OCI-LY1 (cell line): ENCODE results near the gene IRF2BP1.
"Not testable (repeated sequence)": the region's sequence is repeated elsewhere in the genome, so short reads cannot be mapped to it uniquely, and the experiment has no call there.

Experiments used
- H2AFZ ChIP-seq: fragments of 200-600 bp; sonication (generic), shearing (Covaris generic); 2 replicates; pipeline ENCODE4 v1.6.0; 2014; ENCODE audit warnings: antibody characterized with exemption, mild to moderate bottlenecking, low read length
- H3F3A ChIP-seq: fragments of 200-600 bp; sonication (generic), shearing (Covaris generic); 2 replicates; pipeline ENCODE4 v1.6.0; 2014; ENCODE audit warnings: mild to moderate bottlenecking, antibody characterized with exemption, low read length, moderate library complexity; ENCODE audit not compliant: insufficient read depth
- H3K27ac ChIP-seq: fragments of 200-600 bp; sonication (generic); 2 replicates; pipeline ENCODE4 v1.5.1; 2014; ENCODE audit warnings: low read length, mixed run types, mild to moderate bottlenecking, low read depth; ENCODE audit not compliant: poor library complexity, severe bottlenecking
- H3K27me3 ChIP-seq: fragments of 200-600 bp; sonication (generic); 2 replicates; pipeline ENCODE4 v1.6.0; 2014; ENCODE audit warnings: antibody characterized with exemption, mild to moderate bottlenecking, low read length, moderate library complexity; ENCODE audit not compliant: insufficient read depth
- H3K36me3 ChIP-seq: fragments of 200-600 bp; sonication (generic); 2 replicates; pipeline ENCODE4 v1.6.1; 2014; ENCODE audit warnings: mild to moderate bottlenecking, antibody characterized with exemption, low read length, moderate library complexity, mixed read lengths; ENCODE audit not compliant: insufficient read depth
- H3K4me1 ChIP-seq: fragments of 200-600 bp; sonication (generic); 2 replicates; pipeline ENCODE4 v1.5.1; 2014; ENCODE audit warnings: mild to moderate bottlenecking, low read length, moderate library complexity; ENCODE audit not compliant: insufficient read depth, severe bottlenecking
- H3K4me2 ChIP-seq: fragments of 200-600 bp; sonication (generic), shearing (Covaris generic); 2 replicates; pipeline ENCODE4 v1.6.1; 2014; ENCODE audit warnings: low read length
- H3K4me3 ChIP-seq: fragments of 200-600 bp; sonication (generic); 2 replicates; pipeline ENCODE4 v1.5.1; 2014; ENCODE audit warnings: low read length, low read depth, mild to moderate bottlenecking, mixed read lengths; ENCODE audit not compliant: poor library complexity, severe bottlenecking
- H3K79me2 ChIP-seq: fragments of 200-600 bp; shearing (Covaris generic); 2 replicates; pipeline ENCODE4 v1.6.1; 2016; ENCODE audit warnings: mixed run types, low read length, mixed read lengths; ENCODE audit not compliant: insufficient read depth
- H3K9ac ChIP-seq: fragments of 200-600 bp; sonication (generic), shearing (Covaris generic); 2 replicates; pipeline ENCODE4 v1.6.1; 2014; ENCODE audit warnings: mild to moderate bottlenecking, low read length, mixed read lengths
- H3K9me2 ChIP-seq: fragments of 200-600 bp; sonication (generic), shearing (Covaris generic); 2 replicates; pipeline ENCODE4 v1.6.1; 2014; ENCODE audit warnings: low read depth, mild to moderate bottlenecking, low read length, mixed read lengths
- H3K9me3 ChIP-seq: fragments of 200-600 bp; shearing (Covaris generic); 2 replicates; pipeline ENCODE4 v1.6.1; 2014; ENCODE audit warnings: low read length, mixed read lengths
- H4K20me1 ChIP-seq: fragments of 200-600 bp; sonication (generic), shearing (Covaris generic); 2 replicates; pipeline ENCODE4 v1.6.0; 2016; ENCODE audit warnings: mild to moderate bottlenecking, low read length; ENCODE audit not compliant: insufficient read depth
- CTCF ChIP-seq: fragments of 200-600 bp; sonication (generic), shearing (Covaris generic); IDR thresholded peaks from 2 replicates; pipeline ENCODE4 v1.5.1; 2017; ENCODE audit warnings: mild to moderate bottlenecking, antibody characterized with exemption, low read length, moderate library complexity, mixed read lengths
- EZH2 ChIP-seq: fragments of 200-600 bp; sonication (generic), shearing (Covaris generic); IDR thresholded peaks from 2 replicates; pipeline ENCODE4 v1.8.0; 2017; ENCODE audit warnings: borderline replicate concordance, mixed run types, mild to moderate bottlenecking, antibody characterized with exemption, low read length, moderate library complexity, mixed read lengths

IRF2BP1 gene

GRCh38 chr19:45897261-45897812, 11.4 kb upstream of the IRF2BP1 start:
- no peak overlapping the region for H3K4me3 ChIP-seq
- H2AFZ ChIP-seq = no peak overlapping the region
- no peaks in the 10 kb centered on the region for H3K79me2 ChIP-seq
- H3K4me2 ChIP-seq = no peak overlapping the region
- no peaks in the 10 kb centered on the region for H3F3A ChIP-seq
- no peak overlapping the region for H3K9ac ChIP-seq
- no peaks in the 10 kb centered on the region for H3K27me3 ChIP-seq
- H3K4me1 ChIP-seq = peaks cover 16% of the 10 kb centered on the region
- no peaks in the 10 kb centered on the region for H3K9me2 ChIP-seq
- H3K27ac ChIP-seq = no peak overlapping the region
- no peak for TF ChIP-seq EZH2
- TF ChIP-seq CTCF = no peak
- peaks cover 46% of the 10 kb centered on the region for H3K36me3 ChIP-seq
- no peaks in the 10 kb centered on the region for H4K20me1 ChIP-seq
- H3K9me3 ChIP-seq = no peaks in the 10 kb centered on the region

GRCh38 chr19:45895983-45896599, 10.2 kb upstream of the IRF2BP1 start:
- not testable (repeated sequence) for H3F3A ChIP-seq, H3K27me3 ChIP-seq, H4K20me1 ChIP-seq, H3K79me2 ChIP-seq, H3K4me3 ChIP-seq, H3K9me2 ChIP-seq, H3K27ac ChIP-seq, H3K4me2 ChIP-seq, H3K9me3 ChIP-seq, H2AFZ ChIP-seq, H3K9ac ChIP-seq
- Histone ChIP-seq H3K4me1 (peaks cover 10% of the 10 kb centered on the region), H3K36me3 (peaks cover 46% of the 10 kb centered on the region)

GRCh38 chr19:45895519-45895972, 9.6 kb upstream of the IRF2BP1 start:
- Histone ChIP-seq H4K20me1 (no peaks in the 10 kb centered on the region), H3K4me2 (no peak overlapping the region), H3K9me2 (no peaks in the 10 kb centered on the region), H3K4me1 (peaks cover 5% of the 10 kb centered on the region), H3K9ac (no peak overlapping the region), H3F3A (no peaks in the 10 kb centered on the region), H3K27ac (no peak overlapping the region), H3K9me3 (no peaks in the 10 kb centered on the region), H3K79me2 (no peaks in the 10 kb centered on the region), H3K36me3 (peaks cover 44% of the 10 kb centered on the region), H3K27me3 (no peaks in the 10 kb centered on the region), H3K4me3 (no peak overlapping the region), H2AFZ (no peak overlapping the region)
- TF ChIP-seq CTCF (no peak), EZH2 (no peak)

- TF ChIP-seq CTCF (no peak), EZH2 (no peak)
- Histone ChIP-seq H3K27me3 (no peaks in the 10 kb centered on the region), H2AFZ (no peak overlapping the region), H3K27ac (no peak overlapping the region), H3K9ac (no peak overlapping the region), H3F3A (no peaks in the 10 kb centered on the region), H3K36me3 (peaks cover 12% of the 10 kb centered on the region), H3K4me1 (peaks cover 11% of the 10 kb centered on the region), H3K9me2 (no peaks in the 10 kb centered on the region), H3K4me2 (no peak overlapping the region), H3K4me3 (no peak overlapping the region), H3K9me3 (no peaks in the 10 kb centered on the region), H4K20me1 (no peaks in the 10 kb centered on the region), H3K79me2 (no peaks in the 10 kb centered on the region)
Measured at GRCh38 chr19:45890877-45891276, 4.9 kb upstream of the IRF2BP1 start.
